GM23338 (cell line): ENCODE measurements around the gene TYMP. TPM values are rescaled to one million over a fixed set of nuclear protein-coding genes. Genes with fewer than 3 reads are reported as not detected.
A peak's percentile ranks its signal among the peaks of the same experiment; 100 is the strongest.

Experiments used
- ATAC-seq: fragments of 200-7000 bp; cut with Tn5 transposase; 3 replicates; pipeline ENCODE4 v1.9.1; 2020
- DNase-seq: peaks from one replicate; pipeline ENCODE4 v3.0.0-alpha.2; 2015; ENCODE audit warnings: low spot score
- H2AFZ ChIP-seq: fragments of 200-600 bp; sonication (generic); 2 replicates; pipeline ENCODE4 v1.8.0; 2016; ENCODE audit warnings: antibody characterized with exemption, mild to moderate bottlenecking, moderate library complexity
- H3F3A ChIP-seq: fragments of 200-600 bp; sonication (generic); replicated peaks from 2 replicates; pipeline ENCODE4 v1.8.0; 2017; ENCODE audit warnings: antibody characterized with exemption, mixed run types, low read depth
- H3K27ac ChIP-seq: fragments of 200-600 bp; sonication (generic); 2 replicates; pipeline ENCODE4 v1.6.1; 2016; ENCODE audit warnings: low read depth
- H3K27me3 ChIP-seq: fragments of 200-600 bp; sonication (generic); 2 replicates; pipeline ENCODE4 v1.8.0; 2016; ENCODE audit warnings: mild to moderate bottlenecking, mixed run types, moderate library complexity; ENCODE audit not compliant: insufficient read depth
- H3K36me3 ChIP-seq: fragments of 200-600 bp; sonication (generic); 2 replicates; pipeline ENCODE4 v1.8.0; 2016; ENCODE audit warnings: mild to moderate bottlenecking; ENCODE audit not compliant: insufficient read depth
- H3K4me1 ChIP-seq: fragments of 200-600 bp; sonication (generic); 2 replicates; pipeline ENCODE4 v1.8.0; 2016; ENCODE audit warnings: mild to moderate bottlenecking, moderate library complexity; ENCODE audit not compliant: insufficient read depth
- H3K4me2 ChIP-seq: fragments of 200-600 bp; sonication (generic); 2 replicates; pipeline ENCODE4 v1.7.1; 2017; ENCODE audit warnings: mixed run types
- H3K4me3 ChIP-seq: fragments of 200-600 bp; sonication (generic); 2 replicates; pipeline ENCODE4 v1.6.1; 2016; ENCODE audit warnings: mixed run types
- H3K79me2 ChIP-seq: fragments of 200-600 bp; sonication (generic); replicated peaks from 2 replicates; pipeline ENCODE4 v1.8.0; 2017; ENCODE audit warnings: mild to moderate bottlenecking; ENCODE audit not compliant: insufficient read depth
- H3K9me2 ChIP-seq: fragments of 200-600 bp; sonication (generic); 2 replicates; pipeline ENCODE4 v1.8.0; 2017; ENCODE audit not compliant: insufficient read depth
- H4K20me1 ChIP-seq: fragments of 200-600 bp; sonication (generic); replicated peaks from 2 replicates; pipeline ENCODE4 v1.8.0; 2017; ENCODE audit warnings: mild to moderate bottlenecking; ENCODE audit not compliant: insufficient read depth
- H3K27ac Mint-ChIP-seq: 2 replicates; pipeline ENCODE4 v1.8.0; 2020; ENCODE audit warnings: inconsistent platforms, mild to moderate bottlenecking, moderate library complexity, mixed read lengths
- H3K27me3 Mint-ChIP-seq: 3 replicates; pipeline ENCODE4 v1.8.0; 2022; ENCODE audit warnings: low read depth, mild to moderate bottlenecking, moderate library complexity, mixed read lengths, inconsistent platforms; ENCODE audit not compliant: insufficient read depth, poor library complexity
- H3K36me3 Mint-ChIP-seq: 3 replicates; pipeline ENCODE4 v1.8.0; 2021; ENCODE audit warnings: low read depth, mild to moderate bottlenecking, inconsistent platforms, moderate library complexity, mixed read lengths
- H3K4me1 Mint-ChIP-seq: 3 replicates; pipeline ENCODE4 v1.8.0; 2020; ENCODE audit warnings: mild to moderate bottlenecking, inconsistent platforms, mixed read lengths
- H3K4me3 Mint-ChIP-seq: 3 replicates; pipeline ENCODE4 v1.8.0; 2021; ENCODE audit warnings: moderate library complexity, mild to moderate bottlenecking, inconsistent platforms, mixed read lengths
- H3K9me3 Mint-ChIP-seq: 3 replicates; pipeline ENCODE4 v1.8.0; 2020; ENCODE audit warnings: moderate library complexity, mild to moderate bottlenecking, inconsistent platforms, mixed read lengths
- CREB1 ChIP-seq: fragments of 250-450 bp; sonication (Bioruptor Pico); IDR thresholded peaks from 2 replicates; pipeline ENCODE4 v1.5.0; 2020; ENCODE audit warnings: low read depth, mild to moderate bottlenecking, moderate library complexity
- EZH2 ChIP-seq: fragments of 200-600 bp; sonication (generic); IDR thresholded peaks from one replicate; pipeline ENCODE4 v1.8.0; 2017; ENCODE audit warnings: antibody characterized with exemption, mild to moderate bottlenecking, low read depth; ENCODE audit not compliant: unreplicated experiment
- NANOG ChIP-seq: IDR thresholded peaks from 2 replicates; pipeline ENCODE4 v1.6.1; 2016; ENCODE audit warnings: antibody characterized with exemption, borderline replicate concordance
- POLR2AphosphoS5 ChIP-seq: IDR thresholded peaks from 2 replicates; pipeline ENCODE4 v1.6.1; 2016; ENCODE audit warnings: antibody characterized with exemption, low read depth
- STAT1 ChIP-seq: IDR thresholded peaks from one replicate; pipeline ENCODE4 v1.6.1; 2016; ENCODE audit warnings: antibody characterized with exemption; ENCODE audit not compliant: unreplicated experiment
- ZNF114 ChIP-seq: fragments of 250-450 bp; sonication (Bioruptor Pico); IDR thresholded peaks from 2 replicates; pipeline ENCODE4 v1.5.0; 2020; ENCODE audit warnings: mild to moderate bottlenecking, moderate library complexity
- ZNF331 ChIP-seq: fragments of 250-450 bp; sonication (Bioruptor Pico); IDR thresholded peaks from 2 replicates; pipeline ENCODE4 v1.5.0; 2020; ENCODE audit warnings: low read depth, mild to moderate bottlenecking, moderate library complexity
- polyA plus RNA-seq: library from polyadenylated mRNA; unstranded; fragments of >200 nt; fragmentation: Nextera tagmentation; extraction: Ambion mirVana; gene quantifications from 2 replicates; pipeline ENCODE4 v1.2.1, GENCODE V29; 2016
- total RNA-seq: library from RNA; depleted of rRNA; stranded (reverse); fragments of >200 nt; shearing (Covaris generic); gene quantifications from 2 replicates; pipeline ENCODE4 v1.2.3, GENCODE V29; 2014
- TF ChIP-seq, protein P1 (sequence below): IDR thresholded peaks from one replicate; pipeline ENCODE4 v1.6.1; 2018; ENCODE audit warnings: antibody characterized with exemption; ENCODE audit not compliant: unreplicated experiment
- TF ChIP-seq, protein P2 (sequence below): IDR thresholded peaks from 2 replicates; pipeline ENCODE4 v1.6.1; 2016; ENCODE audit warnings: antibody characterized with exemption
- TF ChIP-seq, protein P3 (sequence below): fragments of 250-450 bp; sonication (Bioruptor Pico); IDR thresholded peaks from 2 replicates; pipeline ENCODE4 v1.5.0; 2020; ENCODE audit warnings: mild to moderate bottlenecking, moderate library complexity

TYMP gene
- total and polyA plus RNA-seq, 2 experiments from 2014 or later: 0.28 to 1.8 TPM

- TF ChIP-seq, protein P1, sequence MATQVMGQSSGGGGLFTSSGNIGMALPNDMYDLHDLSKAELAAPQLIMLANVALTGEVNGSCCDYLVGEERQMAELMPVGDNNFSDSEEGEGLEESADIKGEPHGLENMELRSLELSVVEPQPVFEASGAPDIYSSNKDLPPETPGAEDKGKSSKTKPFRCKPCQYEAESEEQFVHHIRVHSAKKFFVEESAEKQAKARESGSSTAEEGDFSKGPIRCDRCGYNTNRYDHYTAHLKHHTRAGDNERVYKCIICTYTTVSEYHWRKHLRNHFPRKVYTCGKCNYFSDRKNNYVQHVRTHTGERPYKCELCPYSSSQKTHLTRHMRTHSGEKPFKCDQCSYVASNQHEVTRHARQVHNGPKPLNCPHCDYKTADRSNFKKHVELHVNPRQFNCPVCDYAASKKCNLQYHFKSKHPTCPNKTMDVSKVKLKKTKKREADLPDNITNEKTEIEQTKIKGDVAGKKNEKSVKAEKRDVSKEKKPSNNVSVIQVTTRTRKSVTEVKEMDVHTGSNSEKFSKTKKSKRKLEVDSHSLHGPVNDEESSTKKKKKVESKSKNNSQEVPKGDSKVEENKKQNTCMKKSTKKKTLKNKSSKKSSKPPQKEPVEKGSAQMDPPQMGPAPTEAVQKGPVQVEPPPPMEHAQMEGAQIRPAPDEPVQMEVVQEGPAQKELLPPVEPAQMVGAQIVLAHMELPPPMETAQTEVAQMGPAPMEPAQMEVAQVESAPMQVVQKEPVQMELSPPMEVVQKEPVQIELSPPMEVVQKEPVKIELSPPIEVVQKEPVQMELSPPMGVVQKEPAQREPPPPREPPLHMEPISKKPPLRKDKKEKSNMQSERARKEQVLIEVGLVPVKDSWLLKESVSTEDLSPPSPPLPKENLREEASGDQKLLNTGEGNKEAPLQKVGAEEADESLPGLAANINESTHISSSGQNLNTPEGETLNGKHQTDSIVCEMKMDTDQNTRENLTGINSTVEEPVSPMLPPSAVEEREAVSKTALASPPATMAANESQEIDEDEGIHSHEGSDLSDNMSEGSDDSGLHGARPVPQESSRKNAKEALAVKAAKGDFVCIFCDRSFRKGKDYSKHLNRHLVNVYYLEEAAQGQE: no peak
- TF ChIP-seq CREB1 (no peak), ZNF114 (CRISPR knock-in tag) (no peak)
- TF ChIP-seq, protein P2, sequence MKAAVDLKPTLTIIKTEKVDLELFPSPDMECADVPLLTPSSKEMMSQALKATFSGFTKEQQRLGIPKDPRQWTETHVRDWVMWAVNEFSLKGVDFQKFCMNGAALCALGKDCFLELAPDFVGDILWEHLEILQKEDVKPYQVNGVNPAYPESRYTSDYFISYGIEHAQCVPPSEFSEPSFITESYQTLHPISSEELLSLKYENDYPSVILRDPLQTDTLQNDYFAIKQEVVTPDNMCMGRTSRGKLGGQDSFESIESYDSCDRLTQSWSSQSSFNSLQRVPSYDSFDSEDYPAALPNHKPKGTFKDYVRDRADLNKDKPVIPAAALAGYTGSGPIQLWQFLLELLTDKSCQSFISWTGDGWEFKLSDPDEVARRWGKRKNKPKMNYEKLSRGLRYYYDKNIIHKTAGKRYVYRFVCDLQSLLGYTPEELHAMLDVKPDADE: no peak
These were observed 50.1 kb downstream of the TYMP start (continued) for GRCh38 chr22:50479721-50480120.

- H3K9me3 Mint-ChIP-seq: no peaks in the 10 kb centered on the region; the same call in 2 of the 3 replicates
- Histone ChIP-seq H3K36me3 (no peaks in the 10 kb centered on the region), H3F3A (no peaks in the 10 kb centered on the region), H3K79me2 (peaks cover 13% of the 10 kb centered on the region), H4K20me1 (peaks cover 13% of the 10 kb centered on the region), H2AFZ (no peak overlapping the region), H3K9me2 (no peaks in the 10 kb centered on the region), H3K4me3 (no peak overlapping the region), H3K4me2 (no peak overlapping the region), H3K4me1 (peaks cover 11% of the 10 kb centered on the region), H3K27ac (no peak overlapping the region), H3K27me3 (peaks cover 23% of the 10 kb centered on the region)
- TF ChIP-seq STAT1 (no peak), POLR2AphosphoS5 (no peak)
- DNase-seq: no peak
- H3K4me1 Mint-ChIP-seq: peaks cover 25% of the 10 kb centered on the region
- ATAC-seq: no peak
- H3K27ac Mint-ChIP-seq: no peak overlapping the region
- 0 out of 3 replicates have a peak, but pooled peaks cover under 1% of the 10 kb centered on the region for H3K36me3 Mint-ChIP-seq
- H3K27me3 Mint-ChIP-seq: peaks cover 44% of the 10 kb centered on the region
- H3K4me3 Mint-ChIP-seq: no peak overlapping the region
These were observed 51.9 kb downstream of the TYMP start for GRCh38 chr22:50477923-50478322.

GRCh38 chr22:50476868-50477267, 52.9 kb downstream of the TYMP start:
- Mint-ChIP-seq H3K9me3 (no peaks in the 10 kb centered on the region; the same call in 2 of the 3 replicates), H3K4me3 (no peak overlapping the region; the same call in 2 of the 3 replicates), H3K27me3 (peaks cover 46% of the 10 kb centered on the region), H3K36me3 (no peaks in the 10 kb centered on the region), H3K4me1 (peaks cover 25% of the 10 kb centered on the region), H3K27ac (no peak overlapping the region)
- Histone ChIP-seq H3K36me3 (no peaks in the 10 kb centered on the region), H3K9me2 (no peaks in the 10 kb centered on the region), H3F3A (no peaks in the 10 kb centered on the region), H3K4me1 (peaks cover 11% of the 10 kb centered on the region), H4K20me1 (peaks cover 21% of the 10 kb centered on the region), H3K27ac (no peak overlapping the region), H3K27me3 (peaks cover 23% of the 10 kb centered on the region), H3K4me3 (no peak overlapping the region), H3K4me2 (no peak overlapping the region), H3K79me2 (peaks cover 23% of the 10 kb centered on the region), H2AFZ (0 out of 2 replicates have a peak overlapping the region, but pooled peaks have one; percentile 14)
- no peak for DNase-seq
- ATAC-seq: no peak
- TF ChIP-seq POLR2AphosphoS5 (no peak), ZNF114 (CRISPR knock-in tag) (no peak), EZH2 (no peak), CREB1 (no peak), NANOG (no peak), ZNF331 (CRISPR knock-in tag) (no peak)
- TF ChIP-seq, protein P3, sequence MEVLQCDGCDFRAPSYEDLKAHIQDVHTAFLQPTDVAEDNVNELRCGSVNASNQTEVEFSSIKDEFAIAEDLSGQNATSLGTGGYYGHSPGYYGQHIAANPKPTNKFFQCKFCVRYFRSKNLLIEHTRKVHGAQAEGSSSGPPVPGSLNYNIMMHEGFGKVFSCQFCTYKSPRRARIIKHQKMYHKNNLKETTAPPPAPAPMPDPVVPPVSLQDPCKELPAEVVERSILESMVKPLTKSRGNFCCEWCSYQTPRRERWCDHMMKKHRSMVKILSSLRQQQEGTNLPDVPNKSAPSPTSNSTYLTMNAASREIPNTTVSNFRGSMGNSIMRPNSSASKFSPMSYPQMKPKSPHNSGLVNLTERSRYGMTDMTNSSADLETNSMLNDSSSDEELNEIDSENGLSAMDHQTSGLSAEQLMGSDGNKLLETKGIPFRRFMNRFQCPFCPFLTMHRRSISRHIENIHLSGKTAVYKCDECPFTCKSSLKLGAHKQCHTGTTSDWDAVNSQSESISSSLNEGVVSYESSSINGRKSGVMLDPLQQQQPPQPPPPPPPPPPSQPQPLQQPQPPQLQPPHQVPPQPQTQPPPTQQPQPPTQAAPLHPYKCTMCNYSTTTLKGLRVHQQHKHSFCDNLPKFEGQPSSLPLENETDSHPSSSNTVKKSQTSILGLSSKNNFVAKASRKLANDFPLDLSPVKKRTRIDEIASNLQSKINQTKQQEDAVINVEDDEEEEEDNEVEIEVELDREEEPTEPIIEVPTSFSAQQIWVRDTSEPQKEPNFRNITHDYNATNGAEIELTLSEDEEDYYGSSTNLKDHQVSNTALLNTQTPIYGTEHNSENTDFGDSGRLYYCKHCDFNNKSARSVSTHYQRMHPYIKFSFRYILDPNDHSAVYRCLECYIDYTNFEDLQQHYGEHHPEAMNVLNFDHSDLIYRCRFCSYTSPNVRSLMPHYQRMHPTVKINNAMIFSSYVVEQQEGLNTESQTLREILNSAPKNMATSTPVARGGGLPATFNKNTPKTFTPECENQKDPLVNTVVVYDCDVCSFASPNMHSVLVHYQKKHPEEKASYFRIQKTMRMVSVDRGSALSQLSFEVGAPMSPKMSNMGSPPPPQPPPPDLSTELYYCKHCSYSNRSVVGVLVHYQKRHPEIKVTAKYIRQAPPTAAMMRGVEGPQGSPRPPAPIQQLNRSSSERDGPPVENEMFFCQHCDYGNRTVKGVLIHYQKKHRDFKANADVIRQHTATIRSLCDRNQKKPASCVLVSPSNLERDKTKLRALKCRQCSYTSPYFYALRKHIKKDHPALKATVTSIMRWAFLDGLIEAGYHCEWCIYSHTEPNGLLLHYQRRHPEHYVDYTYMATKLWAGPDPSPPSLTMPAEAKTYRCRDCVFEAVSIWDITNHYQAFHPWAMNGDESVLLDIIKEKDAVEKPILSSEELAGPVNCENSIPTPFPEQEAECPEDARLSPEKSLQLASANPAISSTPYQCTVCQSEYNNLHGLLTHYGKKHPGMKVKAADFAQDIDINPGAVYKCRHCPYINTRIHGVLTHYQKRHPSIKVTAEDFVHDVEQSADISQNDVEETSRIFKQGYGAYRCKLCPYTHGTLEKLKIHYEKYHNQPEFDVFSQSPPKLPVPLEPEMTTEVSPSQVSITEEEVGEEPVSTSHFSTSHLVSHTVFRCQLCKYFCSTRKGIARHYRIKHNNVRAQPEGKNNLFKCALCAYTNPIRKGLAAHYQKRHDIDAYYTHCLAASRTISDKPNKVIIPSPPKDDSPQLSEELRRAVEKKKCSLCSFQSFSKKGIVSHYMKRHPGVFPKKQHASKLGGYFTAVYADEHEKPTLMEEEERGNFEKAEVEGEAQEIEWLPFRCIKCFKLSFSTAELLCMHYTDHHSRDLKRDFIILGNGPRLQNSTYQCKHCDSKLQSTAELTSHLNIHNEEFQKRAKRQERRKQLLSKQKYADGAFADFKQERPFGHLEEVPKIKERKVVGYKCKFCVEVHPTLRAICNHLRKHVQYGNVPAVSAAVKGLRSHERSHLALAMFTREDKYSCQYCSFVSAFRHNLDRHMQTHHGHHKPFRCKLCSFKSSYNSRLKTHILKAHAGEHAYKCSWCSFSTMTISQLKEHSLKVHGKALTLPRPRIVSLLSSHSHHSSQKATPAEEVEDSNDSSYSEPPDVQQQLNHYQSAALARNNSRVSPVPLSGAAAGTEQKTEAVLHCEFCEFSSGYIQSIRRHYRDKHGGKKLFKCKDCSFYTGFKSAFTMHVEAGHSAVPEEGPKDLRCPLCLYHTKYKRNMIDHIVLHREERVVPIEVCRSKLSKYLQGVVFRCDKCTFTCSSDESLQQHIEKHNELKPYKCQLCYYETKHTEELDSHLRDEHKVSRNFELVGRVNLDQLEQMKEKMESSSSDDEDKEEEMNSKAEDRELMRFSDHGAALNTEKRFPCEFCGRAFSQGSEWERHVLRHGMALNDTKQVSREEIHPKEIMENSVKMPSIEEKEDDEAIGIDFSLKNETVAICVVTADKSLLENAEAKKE (CRISPR knock-in tag): no peak
